Kidney capillary endothelial cell (primary cell): ENCODE results near the gene PICALM.

Experiments
- DNase-seq: peaks from one replicate; pipeline ENCODE4 v3.0.0-alpha.2; 2018; ENCODE audit warnings: low spot score

Gene PICALM

DNA sequence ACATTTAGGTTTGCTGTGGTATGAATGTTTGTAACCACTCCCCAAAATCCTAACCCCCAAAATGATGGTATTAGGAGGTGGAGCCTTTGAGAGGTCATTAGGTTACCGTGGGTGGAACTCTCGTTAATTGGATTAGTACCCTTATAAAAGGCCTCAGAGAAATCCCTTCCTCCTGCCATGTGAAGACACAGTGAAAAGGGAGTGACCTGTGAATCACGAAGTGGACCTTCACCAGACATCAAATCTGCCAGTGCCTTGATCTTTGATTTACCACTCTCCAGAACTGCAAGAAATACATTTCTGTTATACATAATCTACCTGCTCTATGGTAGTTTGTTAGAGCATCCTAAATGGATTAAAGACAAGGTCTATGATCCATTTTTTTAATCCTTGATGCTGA, 12.6 kb upstream of the PICALM start:
- no peak for DNase-seq

GRCh38 chr11:86079421-86079820, 10.5 kb upstream of the PICALM start:
- no peak for DNase-seq

GRCh38 chr11:86073948-86074347, 5.1 kb upstream of the PICALM start:
- DNase-seq, result no peak

DNA sequence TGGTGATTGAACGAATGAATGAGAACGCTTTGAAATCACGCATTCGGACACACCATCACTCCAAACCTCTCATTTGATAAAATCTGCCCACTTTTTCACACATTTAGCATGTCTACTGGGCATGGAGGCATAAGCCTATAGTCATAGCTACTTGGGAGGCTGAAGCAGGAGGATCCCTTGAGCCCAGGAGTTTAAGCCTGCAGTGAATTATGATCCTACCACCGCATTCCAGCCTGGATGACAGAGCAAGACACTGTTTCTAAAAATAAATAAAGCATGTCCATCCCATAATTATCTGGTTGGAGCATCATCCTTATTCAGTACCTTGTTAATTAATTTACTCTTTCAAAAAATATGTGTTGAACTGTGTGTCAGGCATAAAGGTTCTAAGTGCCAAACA, 3.3 kb upstream of the PICALM start:
- no peak for DNase-seq

- no peak for DNase-seq
Observed at GRCh38 chr11:86070142-86071056, 1.5 kb upstream of the PICALM start.

DNA sequence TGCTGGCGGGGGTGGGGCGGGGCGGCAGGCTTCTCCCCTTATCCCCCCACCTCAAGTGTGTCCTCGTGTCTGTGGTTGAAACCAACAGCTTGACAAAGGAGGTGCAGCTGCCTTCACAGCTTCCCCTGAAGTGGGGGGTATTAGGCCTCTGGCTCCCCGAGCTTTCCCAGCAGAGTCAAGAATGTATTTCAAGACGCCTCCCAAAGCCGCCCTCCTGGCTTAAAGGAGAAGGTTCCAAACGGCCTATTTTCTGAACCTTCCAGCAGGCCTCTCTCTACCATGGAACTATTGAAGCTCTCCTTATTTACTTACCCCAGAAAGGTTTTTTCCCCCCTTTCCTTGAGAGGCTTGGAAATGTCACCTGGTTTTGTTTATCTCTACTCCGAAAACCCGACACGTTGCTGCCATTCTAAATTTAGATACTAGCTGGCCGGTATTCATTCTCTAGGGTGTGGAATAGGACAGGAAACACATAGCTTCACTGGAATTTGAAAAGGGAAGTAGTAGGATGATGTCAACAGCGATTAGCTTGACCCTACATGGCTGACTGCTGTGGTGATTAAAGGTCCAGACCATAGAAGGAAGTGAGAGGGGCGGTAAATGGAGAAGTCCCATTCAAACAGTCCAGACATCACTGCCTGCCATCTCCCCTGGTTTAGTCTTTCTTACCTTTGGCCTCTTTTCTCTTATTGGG, 671 bp upstream of the PICALM start:
- peak; percentile 98 for DNase-seq

DNA sequence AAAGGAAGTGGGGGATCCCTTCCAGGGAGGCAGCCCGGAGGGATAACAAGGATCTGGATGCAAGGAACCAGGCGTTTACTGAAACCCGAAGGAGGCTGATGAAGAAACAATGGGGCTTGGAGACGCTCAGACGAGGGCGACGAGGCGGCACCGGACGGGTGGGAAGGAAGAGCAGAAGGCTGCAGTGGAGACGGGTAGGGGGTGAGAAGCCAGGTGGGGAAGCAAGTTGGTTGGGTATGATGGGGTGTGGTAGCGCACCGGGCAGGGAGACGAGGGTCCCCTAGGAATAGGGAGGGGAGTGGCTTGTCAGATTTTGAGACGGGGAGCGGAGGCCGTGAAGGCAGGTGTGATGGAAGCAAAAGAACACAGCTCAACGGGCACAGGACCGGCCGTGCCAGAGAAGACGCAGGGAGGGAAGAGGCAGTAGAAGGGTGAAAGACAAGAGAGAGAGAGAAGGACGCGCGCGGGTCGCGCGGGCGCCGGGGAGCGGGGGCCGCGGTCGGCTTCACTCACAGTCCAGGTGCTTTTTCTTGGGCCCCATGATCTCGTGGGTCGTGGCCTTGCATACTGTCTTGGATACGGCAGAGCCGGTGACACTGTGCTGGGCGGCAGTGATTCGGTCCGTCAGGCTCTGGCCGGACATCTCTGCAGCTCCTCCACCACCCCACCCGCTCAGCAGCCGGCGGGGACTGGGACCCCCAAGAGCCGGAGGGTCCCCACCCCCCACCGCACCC, 579 bp downstream of the PICALM start:
- DNase-seq, result no peak

DNA sequence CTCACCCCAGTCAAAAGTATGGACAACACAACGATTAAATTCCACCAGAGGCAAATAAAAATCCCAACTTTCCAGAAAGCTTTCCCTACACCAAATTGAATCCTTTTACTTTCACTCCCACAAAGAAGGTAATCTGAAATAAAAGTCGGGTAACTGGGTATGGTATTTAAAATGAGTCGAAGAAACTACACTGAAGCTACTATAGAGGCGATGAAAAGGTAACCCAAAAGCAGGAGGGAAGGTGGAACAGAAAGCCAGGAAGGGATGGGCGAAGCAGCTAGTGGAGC, 1.1 kb downstream of the PICALM start:
- no peak for DNase-seq

DNA sequence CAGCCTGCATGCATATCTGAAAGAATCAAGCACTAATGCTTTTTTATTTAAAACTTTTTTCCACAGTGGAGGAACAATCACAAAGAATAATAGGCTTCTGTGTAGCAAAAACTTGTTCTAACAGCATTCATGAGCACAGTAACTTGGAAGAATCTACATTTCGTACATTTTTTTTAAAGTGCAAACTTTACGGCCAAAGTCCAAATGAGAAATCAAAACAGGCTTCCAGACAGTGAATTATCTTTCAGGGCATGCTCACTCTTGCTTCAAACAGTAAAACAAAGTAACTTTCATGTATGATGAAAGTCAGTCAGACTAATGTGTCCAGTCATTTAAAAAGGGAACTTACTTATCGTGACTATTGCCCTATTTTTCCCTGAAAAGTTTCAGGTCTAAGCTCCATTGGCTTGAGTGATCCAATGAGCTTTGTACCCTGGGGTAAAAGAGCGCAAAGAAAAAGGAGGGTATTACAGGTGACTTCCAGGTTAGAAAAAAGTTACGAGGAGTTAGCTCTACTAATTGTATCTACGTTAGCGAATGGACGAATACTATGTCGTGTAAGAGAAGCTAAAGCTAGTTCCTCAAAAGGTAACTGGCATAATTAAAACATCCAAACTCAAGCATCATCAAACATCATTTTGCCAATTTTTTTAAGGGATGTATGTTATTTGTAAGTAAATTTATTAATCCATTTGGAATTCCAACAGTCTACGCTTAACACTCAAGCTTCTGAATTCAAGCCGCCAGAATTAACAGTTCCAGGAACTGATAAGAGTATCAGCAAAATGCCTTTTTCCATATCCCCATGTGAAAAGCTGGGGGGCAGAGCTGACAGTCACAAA, 1.7 kb downstream of the PICALM start:
- no peak for DNase-seq

DNA sequence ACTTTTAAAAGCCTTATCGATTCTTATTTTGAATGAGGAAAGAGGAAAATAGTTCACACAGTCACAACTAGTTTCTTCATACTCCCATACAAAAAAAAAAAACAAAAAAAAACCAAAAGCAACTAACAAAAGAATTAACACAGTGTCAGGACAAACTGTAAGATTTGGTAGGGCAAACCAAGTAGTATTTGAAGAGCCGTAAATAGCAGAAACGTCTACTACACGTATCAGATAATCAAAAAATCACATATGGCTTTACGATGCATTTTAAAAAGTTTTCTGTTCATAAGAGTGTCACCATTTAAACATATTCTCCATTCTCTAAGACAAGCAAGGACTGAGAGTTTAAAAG, 2.3 kb downstream of the PICALM start:
- DNase-seq, result no peak

DNA sequence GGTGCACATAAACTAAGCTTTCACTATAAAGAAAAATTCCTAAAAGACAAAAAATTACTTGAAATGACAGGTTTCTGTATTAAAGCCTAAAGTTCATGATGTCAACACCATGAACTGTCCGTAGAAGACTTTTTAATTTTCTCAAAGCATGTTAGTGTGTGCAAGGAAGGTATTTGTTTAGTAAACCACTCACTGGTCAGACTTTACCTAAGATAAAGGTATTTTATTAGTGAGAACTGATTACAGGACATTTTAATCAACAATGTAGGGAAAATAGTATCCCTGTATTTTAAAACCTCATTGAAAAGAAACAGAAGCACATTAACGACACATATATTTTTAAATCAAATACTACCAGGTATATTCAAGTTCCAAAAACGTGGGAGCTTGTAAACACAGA, 2.9 kb downstream of the PICALM start:
- DNase-seq, result no peak

DNA sequence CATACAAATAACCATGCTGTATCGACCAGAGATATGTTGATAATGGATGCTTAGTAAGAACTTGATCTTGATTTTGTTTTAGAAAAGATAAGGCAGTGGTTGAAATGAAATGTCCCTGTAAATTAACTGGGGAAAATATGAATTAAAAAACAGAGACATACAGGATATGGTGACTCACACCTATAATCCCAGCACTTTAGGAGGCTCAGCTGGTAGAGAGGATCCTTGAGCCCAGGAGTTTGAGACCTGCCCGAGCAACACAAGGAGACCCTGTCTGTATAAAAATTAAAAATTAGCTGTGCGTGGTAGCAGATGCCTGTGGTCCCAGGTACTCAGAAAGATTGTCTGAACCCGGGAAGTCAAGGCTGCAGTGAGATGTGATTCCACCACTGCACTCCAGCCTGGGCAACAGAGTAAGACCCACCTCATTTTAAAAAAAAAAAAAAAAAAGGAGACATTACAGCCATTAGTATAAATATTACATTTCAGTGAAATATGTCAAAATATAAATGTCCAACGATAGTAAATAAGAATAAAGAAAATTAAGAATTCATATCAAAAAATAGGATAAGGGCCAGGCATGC, 4.6 kb downstream of the PICALM start:
- DNase-seq, result no peak

GRCh38 chr11:86063536-86063935, 5.3 kb downstream of the PICALM start:
- no peak for DNase-seq

DNA sequence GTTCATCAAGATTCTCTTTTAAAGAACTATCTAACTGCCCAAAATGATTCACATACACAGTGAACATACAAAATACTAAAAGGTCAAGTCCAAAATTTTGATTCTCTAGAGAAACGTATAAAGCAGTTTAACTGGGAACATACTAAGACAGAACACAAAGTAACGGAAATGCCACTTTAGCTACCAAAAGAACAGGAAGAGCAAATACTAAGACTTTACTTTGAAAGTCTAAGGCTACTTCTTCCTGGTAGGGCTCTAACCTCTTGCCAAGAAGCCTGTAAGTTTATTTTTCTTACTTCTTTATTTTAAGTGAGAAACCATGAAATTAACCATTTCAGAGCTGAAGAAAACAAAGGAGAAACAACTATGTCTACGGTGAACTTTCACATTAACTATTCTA, 6.2 kb downstream of the PICALM start:
- DNase-seq, result peak; percentile 46

DNA sequence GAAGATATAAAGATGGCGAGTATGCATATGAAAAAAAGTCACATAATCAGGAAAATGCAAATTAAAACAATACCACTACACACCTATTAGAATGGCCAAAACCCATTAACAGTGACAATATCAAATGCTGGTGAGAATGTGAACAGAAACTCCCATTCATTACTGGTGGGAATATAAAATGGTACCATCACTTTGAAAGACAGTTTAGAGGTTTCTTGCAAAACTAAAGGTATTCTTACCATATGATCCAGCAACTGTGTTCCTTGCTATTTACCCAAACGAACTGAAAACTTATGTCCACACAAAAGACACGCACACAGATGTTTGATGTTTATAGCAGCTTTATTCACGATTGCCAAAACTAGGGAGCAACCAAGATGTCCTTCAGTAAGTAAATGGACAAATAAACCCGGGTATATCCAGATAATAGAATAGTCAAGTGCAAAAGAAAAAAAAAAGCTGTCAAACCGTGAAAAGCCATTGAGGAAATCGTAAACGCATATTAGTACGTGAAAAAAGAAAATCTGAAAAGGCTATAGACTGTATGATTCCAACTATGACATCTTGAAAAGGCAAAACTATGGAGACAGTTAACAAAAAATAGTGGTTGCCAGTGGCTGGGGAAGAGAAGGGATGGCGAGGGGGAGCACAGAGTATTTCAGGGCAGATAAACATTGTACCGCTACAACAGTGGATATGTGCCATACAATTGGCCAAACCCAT, 7.2 kb downstream of the PICALM start:
- DNase-seq, result no peak

DNA sequence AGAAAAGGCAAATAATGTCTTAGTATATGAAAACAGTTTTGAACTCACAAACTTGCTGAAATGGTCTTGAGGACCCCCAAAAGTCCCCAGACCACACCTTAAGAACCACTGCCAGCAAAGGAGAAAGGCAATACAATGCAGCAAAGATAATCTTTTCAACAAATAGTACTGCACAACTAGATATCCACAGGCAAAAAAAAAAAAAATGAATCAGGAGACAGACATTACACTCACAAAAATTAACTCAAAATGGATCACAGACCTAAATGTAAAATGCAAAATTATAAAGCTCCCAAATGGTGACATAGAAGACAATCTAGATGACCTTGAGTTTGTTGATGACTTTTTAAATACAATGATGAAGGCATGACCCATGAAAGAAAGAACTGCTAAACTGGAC, 8.3 kb downstream of the PICALM start:
- DNase-seq, result no peak

GRCh38 chr11:86058360-86058759, 10.5 kb downstream of the PICALM start:
- DNase-seq, result no peak

DNA sequence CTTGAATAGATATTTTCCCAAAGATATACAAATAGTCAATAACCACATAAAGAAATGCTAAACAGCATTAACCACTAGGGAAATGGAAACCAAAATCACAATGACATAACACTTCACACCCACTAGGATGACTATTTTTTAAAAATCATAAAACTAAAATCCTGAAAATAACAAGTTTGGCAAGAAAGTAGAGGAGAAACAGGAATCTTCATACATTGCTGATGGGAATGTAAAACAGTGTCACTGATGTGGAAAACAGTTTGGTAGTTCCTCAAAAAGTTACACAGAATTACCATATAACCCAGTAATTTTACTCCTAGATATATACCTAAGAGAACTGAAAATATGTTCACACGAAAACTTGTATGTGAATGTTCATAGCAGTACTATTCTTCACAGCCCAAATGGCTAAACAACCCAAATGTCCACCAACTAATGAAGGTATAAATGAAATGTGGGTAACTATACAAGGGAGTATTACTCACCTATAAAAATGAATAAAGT, 12.5 kb downstream of the PICALM start:
- DNase-seq, result no peak

DNA sequence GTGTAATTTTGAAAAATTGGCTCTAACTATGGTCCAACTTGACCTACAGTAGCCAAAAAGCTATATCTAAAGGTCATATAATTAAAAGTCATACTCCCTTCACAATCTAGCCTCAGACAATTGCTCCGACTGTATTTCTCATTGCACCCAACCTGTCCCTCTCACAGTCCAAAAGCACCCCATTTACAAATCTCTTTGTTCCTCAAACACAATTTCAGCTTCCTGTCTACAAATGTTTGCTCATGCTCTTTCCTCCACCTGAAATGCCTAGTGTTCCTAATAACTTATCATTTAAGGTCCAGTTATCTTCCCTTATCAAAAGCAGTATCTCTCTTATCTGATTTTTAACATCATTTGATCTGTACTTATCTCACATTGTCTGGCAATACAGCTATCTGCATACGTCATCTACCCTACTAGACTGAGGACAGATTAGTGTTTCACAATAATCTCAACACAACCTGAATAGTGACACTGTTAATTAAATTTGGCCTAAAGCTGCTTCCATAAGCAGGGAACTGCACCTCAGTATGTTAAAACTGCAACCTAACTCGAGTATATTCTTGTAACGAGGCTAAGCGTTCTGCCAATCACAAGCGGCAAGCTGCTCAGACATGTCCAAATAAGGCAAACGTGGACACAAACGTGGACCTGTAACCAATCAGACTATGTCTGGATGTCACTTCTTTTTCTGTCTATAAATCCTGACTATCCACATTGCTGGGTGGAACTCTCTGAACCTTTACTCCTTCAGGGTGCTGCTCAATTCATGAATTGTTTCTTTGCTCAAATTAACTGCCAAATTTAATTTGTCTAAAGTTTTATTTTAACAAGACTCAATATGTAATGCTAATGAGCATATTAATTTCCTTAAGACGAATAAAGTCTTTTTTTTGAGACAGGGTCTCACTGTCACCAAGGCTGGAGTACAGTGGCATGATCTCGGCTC, 15.9 kb downstream of the PICALM start:
- DNase-seq, result no peak

DNA sequence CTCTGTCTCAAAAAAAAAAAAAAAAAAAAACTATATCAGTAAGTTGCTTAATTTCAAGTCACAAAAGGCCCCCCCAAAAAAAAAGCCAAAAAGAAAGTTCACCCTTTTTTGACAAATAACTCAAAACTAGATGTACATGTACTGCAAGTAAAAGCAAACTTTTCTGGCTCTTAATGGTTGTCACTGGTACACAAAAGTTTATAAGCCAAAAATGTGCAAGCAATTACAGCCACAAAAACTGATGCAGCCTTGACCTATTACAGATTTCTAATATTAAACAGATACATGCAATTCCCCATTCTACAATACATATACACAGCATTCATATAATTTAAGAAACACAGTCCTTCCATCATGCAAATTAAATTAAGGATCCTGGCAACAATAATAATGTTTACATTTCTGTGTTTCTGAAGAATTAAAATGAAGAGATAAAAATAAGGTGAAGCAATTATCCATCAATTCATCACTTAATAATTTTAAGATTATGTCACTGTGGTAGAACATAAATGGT, 18.6 kb downstream of the PICALM start:
- no peak for DNase-seq
